NCI-H226 (cell line): ENCODE measurements around the gene MAP3K20.
"Not testable (repeated sequence)": the region's sequence is repeated elsewhere in the genome, so short reads cannot be mapped to it uniquely, and the experiment has no call there.

Source experiments
- DNase-seq: peaks from one replicate; pipeline ENCODE4 v3.0.0-alpha.2; 2015

Gene MAP3K20

DNA sequence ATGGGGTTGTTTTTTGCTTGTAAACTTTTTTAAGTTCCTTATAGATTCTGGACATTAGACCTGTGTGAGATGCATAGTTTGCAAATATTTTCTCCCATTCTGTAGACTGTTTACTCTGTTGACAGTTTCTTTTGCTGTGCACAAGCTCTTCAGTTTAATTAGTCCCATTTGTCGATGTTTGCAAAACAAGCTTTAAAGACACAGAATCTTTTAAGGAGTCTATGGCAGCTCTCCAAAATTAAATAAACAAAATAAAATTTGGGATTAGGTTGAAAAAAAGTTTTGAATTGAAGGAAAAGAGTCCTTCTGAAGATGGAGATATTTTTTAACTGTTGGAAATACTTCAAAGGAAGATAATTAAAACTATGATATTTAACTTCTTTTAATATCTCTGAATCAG, 88.8 kb downstream of the MAP3K20 start:
- no peak for DNase-seq

- DNase-seq = no peak
Observed at GRCh38 chr2:173165443-173166238, 90.0 kb downstream of the MAP3K20 start.

DNA sequence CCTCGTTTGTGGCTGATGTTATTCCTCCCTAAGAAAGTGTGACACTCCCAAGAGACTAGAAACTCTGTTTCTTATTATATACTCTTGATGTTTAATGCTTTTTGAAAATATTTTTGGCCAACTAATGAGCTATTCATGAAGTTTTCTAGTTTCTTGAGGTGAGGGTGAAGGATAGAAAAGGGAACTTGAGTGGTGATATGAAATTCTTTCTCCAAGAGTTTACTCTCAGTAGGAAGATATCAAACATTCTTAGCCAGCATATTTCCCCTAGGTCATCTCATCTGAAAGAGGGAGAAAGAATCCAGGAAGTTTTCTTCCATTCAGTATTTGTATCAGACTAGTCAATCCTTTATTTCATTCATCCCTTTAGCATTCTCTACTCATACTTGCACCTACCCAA, 95.7 kb downstream of the MAP3K20 start:
- DNase-seq = peak; percentile 27

DNA sequence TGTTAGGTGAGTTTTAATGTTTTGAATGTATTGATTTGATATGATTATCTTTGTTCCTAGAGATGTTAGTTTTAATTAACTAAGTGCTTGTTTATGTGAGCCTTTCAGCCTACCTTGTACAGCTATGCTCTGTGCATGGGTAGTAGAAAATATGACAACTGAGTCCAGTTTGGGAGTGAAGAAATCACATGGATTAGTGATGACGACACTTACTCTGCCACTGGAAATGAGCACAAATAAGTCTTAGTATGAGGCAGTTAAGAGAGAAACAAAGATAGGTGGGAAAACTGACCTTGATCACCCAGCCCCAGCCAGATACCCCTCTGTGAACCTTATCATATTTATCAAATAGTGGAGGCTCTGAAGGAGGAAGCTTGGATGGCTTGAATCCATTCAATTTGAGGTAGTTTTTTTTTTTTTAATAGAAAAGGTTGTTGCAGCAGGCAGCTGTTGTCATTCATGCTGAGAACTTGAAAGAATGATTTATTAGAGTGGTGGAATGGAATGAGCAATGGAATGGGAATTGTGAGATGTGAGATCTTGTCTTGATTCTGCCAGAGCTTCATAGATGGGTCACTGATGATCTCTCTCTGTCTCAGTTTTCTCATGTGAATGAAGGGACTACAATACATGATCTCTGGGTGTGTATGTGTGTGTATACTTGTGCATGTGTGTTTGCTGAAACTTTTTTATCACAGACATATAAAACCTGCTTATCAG, 96.4 kb downstream of the MAP3K20 start:
- peak; percentile 63 for DNase-seq

DNA sequence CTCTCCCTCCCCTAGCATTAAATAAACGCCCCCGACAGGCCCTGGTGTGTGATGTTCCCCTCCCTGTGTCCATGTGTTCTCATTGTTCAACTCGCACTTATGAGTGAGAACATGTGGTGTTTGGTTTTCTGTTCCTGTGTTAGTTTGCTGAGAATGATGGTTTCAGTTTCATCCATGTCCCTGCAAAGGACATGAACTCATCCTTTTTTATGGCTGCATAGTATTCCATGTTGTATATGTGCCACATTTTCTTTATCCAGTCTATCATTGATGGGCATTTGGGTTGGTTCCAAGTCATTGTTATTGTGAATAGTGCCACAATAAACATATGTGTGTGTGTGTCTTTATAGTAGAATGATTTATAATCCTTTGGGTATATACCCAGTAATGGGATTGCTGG, 98.7 kb downstream of the MAP3K20 start:
- not testable (repeated sequence) for DNase-seq

GRCh38 chr2:173175222-173175621, 99.6 kb downstream of the MAP3K20 start:
- DNase-seq = no peak

DNA sequence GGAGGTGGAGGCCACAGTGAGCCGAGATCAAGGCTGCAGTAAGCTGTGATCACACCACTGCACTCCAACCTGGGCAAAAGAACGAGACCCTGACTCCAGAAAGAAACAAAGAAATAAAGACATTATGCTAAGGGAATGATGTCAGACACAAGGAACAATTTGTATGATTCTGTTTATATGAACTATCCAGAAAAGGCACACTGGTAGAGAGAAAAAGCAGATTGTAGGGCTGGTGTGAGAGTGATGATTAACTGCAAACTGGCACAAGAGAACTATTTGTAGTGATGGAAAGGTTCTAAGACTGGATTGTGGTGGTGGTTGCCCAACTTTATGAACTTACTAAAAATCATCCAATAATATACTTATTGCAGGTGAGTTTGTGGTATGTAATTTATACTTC, 106.3 kb downstream of the MAP3K20 start:
- DNase-seq = no peak

GRCh38 chr2:173184031-173185004, 108.7 kb downstream of the MAP3K20 start:
- peak; percentile 97 for DNase-seq

- no peak for DNase-seq
Observed at GRCh38 chr2:173185437-173185836, 109.8 kb downstream of the MAP3K20 start.

- peak; percentile 67 for DNase-seq
Observed at GRCh38 chr2:173187941-173188788, 112.5 kb downstream of the MAP3K20 start.

DNA sequence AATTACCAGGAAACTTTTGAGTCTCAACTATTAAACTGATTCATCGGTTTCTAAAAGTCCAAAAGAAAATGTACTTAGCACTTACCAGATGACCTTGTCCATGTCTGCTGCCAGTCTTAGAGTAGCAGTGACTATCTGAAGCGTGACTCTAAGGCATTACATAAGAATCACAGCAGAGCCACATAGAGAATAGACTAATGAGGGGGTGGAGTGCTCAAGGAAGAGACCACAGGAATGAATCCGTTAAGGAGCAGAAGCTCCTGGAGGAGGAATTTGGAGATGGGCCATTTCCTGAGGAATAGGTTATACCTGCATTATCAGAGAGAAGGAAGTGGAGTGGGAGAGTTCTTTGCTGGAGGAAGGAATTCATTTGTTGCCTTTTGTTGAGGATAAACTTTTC, 116.0 kb downstream of the MAP3K20 start:
- peak; percentile 69 for DNase-seq

GRCh38 chr2:173192071-173192470, 116.4 kb downstream of the MAP3K20 start:
- no peak for DNase-seq

- DNase-seq = peak; percentile 12
Observed at GRCh38 chr2:173193925-173194324, 118.3 kb downstream of the MAP3K20 start.

DNA sequence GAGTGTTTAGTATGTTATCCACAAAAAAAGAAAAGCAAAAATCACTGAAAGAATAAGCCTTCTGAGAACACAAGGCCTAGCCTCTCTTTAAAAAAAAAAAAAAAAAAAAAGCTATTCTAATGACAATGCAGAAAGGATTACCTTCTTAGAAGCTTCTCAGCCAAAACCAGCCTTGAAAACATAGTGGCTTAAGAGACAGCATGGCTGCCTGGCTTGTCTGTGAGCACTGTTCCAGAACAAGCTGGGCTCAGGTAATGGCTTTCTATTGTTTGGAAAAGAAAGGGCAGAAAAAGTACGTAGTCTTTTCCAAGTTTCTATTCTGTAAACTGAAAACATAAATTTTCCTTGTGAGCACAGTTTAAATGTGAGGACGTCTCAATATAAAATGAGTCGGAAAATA, 119.5 kb downstream of the MAP3K20 start:
- DNase-seq = no peak

DNA sequence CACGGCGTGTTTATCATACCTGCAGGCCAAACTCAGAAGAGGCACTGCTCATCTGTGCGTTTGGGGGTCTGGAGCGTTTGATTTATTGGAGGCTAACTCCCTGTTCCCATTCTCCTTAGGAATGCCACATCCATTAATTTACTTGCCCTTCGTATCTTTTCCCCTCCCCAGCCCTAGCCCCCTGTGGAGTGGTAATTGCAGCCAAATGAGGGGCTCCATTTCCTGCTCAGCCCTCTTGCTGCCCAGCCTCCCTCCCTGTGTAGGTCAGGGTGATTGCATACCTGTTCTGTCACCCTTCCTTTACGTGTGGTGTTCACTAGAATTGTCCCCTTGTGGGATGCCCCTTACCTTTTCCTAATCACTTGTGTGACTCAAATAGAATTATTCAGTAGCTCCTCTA, 120.4 kb downstream of the MAP3K20 start:
- DNase-seq = no peak

GRCh38 chr2:173196638-173197037, 121.0 kb downstream of the MAP3K20 start:
- DNase-seq = no peak

DNA sequence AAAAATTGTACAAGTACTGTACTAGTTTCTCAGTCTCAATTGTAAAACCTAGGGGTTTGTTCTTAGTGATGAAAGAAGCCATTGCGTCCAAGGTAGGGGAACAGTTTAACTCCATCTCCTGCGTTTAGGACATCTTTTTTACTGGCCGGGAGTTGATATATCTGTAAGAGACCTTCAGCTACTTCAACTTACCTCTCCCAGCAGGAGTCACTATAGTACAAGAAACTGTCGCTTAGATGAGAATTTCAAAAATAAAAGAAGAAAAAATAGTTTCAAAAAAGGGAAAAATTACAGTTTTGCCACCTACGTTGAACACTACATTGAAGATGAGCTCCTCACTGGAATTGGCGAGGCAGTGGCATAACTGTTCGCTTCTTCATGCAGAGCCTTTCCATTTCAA, 122.7 kb downstream of the MAP3K20 start:
- no peak for DNase-seq

- DNase-seq = no peak
Observed at GRCh38 chr2:173199294-173199693, 123.6 kb downstream of the MAP3K20 start.

GRCh38 chr2:173202570-173202969, 126.9 kb downstream of the MAP3K20 start:
- no peak for DNase-seq

GRCh38 chr2:173204316-173204715, 128.7 kb downstream of the MAP3K20 start:
- no peak for DNase-seq

DNA sequence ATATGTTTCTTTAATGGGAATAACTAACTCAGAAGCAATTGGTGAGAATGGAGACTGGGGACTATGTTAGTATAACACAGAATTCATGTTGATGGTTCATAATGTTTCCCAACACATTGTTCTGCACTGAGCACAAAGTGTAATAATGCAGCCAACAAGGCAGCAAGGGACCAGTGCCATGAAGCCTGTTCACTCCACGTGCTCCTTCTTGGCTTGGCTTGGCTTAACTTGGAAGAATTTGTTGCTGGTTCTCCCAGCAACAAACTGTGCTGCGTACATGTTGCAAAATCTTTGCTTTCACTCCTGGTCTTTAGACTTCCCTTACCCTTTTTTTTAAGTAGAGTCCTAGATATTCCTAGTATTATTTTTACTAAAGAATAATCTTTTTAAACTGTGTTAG, 129.7 kb downstream of the MAP3K20 start:
- DNase-seq = no peak

- DNase-seq = not testable (repeated sequence)
Observed at GRCh38 chr2:173207124-173207523, 131.5 kb downstream of the MAP3K20 start.
